ENCODE measurements around the gene RNU5D-1.

DNA sequence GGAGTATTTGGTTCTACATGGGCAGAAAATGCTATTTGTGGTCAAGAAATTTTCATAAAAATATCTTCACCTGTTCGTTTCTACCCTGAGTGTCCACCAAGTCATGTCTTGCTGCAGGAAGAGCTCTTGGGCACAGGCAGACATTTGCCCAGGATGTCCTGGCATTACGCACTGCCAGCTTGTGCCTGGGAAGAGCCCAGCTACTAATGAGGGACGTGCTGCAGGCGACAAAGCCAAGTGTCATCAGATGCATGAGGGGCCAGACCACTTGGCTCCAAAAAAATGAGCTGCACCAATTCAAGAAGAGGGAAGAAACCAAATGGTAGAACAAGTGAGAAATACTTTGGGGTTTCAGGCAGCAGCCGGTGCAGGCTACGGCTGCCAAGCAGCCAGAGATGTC is 12.9 kb downstream of the RNU5D-1 start:
- TF ChIP-seq, protein P1, sequence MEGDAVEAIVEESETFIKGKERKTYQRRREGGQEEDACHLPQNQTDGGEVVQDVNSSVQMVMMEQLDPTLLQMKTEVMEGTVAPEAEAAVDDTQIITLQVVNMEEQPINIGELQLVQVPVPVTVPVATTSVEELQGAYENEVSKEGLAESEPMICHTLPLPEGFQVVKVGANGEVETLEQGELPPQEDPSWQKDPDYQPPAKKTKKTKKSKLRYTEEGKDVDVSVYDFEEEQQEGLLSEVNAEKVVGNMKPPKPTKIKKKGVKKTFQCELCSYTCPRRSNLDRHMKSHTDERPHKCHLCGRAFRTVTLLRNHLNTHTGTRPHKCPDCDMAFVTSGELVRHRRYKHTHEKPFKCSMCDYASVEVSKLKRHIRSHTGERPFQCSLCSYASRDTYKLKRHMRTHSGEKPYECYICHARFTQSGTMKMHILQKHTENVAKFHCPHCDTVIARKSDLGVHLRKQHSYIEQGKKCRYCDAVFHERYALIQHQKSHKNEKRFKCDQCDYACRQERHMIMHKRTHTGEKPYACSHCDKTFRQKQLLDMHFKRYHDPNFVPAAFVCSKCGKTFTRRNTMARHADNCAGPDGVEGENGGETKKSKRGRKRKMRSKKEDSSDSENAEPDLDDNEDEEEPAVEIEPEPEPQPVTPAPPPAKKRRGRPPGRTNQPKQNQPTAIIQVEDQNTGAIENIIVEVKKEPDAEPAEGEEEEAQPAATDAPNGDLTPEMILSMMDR (IDR thresholded peaks at IDR 0.05): no peak
- TF ChIP-seq POLR2A (IDR thresholded peaks at IDR 0.05): no peak

All from ovary (tissue), 3 donors.